Fibroblast of pulmonary artery (primary cell): ENCODE results near the gene ZFP36L1.

Source experiments
- DNase-seq: peaks from one replicate; pipeline ENCODE4 v3.0.0-alpha.2; 2010; ENCODE audit warnings: low read depth
- H3K4me3 ChIP-seq: replicated peaks from 2 replicates; pipeline ENCODE4 v1.5.1; 2011; ENCODE audit warnings: low read depth, mild to moderate bottlenecking, control low read depth, low read length, moderate library complexity
- TF ChIP-seq, protein P1 (sequence below): IDR thresholded peaks from 2 replicates; pipeline ENCODE4 v1.5.1; 2011; ENCODE audit warnings: mild to moderate bottlenecking, control low read depth, low read length, inconsistent platforms; ENCODE audit errors: missing control alignments

Gene ZFP36L1

GRCh38 chr14:68791902-68792677 lies 777 bp downstream of the ZFP36L1 start:
- peak overlapping the region; percentile 100 for H3K4me3 ChIP-seq
- DNase-seq: no peak
- TF ChIP-seq, protein P1, sequence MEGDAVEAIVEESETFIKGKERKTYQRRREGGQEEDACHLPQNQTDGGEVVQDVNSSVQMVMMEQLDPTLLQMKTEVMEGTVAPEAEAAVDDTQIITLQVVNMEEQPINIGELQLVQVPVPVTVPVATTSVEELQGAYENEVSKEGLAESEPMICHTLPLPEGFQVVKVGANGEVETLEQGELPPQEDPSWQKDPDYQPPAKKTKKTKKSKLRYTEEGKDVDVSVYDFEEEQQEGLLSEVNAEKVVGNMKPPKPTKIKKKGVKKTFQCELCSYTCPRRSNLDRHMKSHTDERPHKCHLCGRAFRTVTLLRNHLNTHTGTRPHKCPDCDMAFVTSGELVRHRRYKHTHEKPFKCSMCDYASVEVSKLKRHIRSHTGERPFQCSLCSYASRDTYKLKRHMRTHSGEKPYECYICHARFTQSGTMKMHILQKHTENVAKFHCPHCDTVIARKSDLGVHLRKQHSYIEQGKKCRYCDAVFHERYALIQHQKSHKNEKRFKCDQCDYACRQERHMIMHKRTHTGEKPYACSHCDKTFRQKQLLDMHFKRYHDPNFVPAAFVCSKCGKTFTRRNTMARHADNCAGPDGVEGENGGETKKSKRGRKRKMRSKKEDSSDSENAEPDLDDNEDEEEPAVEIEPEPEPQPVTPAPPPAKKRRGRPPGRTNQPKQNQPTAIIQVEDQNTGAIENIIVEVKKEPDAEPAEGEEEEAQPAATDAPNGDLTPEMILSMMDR: no peak

- peak overlapping the region; percentile 100 for H3K4me3 ChIP-seq
- TF ChIP-seq, protein P1: no peak
- DNase-seq: peak; percentile 39
Observed at GRCh38 chr14:68791078-68791901, 1.6 kb downstream of the ZFP36L1 start.

- TF ChIP-seq, protein P1: no peak
- peak overlapping the region; percentile 100 for H3K4me3 ChIP-seq
Observed at GRCh38 chr14:68790644-68791077, 2.2 kb downstream of the ZFP36L1 start.

GRCh38 chr14:68789821-68790643 lies 2.8 kb downstream of the ZFP36L1 start:
- TF ChIP-seq, protein P1: no peak
- DNase-seq: peak; percentile 53
- peak overlapping the region; percentile 100 for H3K4me3 ChIP-seq

More at GRCh38 chr14:68790644-68791077, 2.2 kb downstream of the ZFP36L1 start:
- peak; percentile 33 for DNase-seq

- TF ChIP-seq, protein P1: peak; percentile 62
- DNase-seq: peak; percentile 76
- peak overlapping the region; percentile 100 for H3K4me3 ChIP-seq
Observed at GRCh38 chr14:68788996-68789820, 3.7 kb downstream of the ZFP36L1 start.
